Immature natural killer cell (primary cell): ENCODE data around the gene MEP1B. TPM values are rescaled to one million over a fixed set of nuclear protein-coding genes. Genes with fewer than 3 reads are reported as not detected.

ENCODE experiments used
- DNase-seq, 3 donors: peaks; one replicate each; pipeline ENCODE4 v3.0.0; 2022; ENCODE audit warnings: mixed read lengths in 1 of 3
- H3K27ac Mint-ChIP-seq, 6 donors: one replicate each; pipeline ENCODE4 v1.8.0; 2020; ENCODE audit warnings: mixed read lengths in 6 of 6, mild to moderate bottlenecking in 5 of 6, inconsistent platforms in 4 of 6, moderate library complexity in 3 of 6
- H3K27me3 Mint-ChIP-seq, 3 donors: one replicate each; pipeline ENCODE4 v1.8.0; 2020 to 2021; ENCODE audit warnings: low read depth in 3 of 3, mild to moderate bottlenecking in 3 of 3, mixed read lengths in 3 of 3, moderate library complexity in 3 of 3, inconsistent platforms in 1 of 3
- H3K36me3 Mint-ChIP-seq, 3 donors: one replicate each; pipeline ENCODE4 v1.8.0; 2020; ENCODE audit warnings: mixed read lengths in 3 of 3, inconsistent platforms in 2 of 3, mild to moderate bottlenecking in 2 of 3
- H3K4me1 Mint-ChIP-seq, 2 donors: one replicate each; pipeline ENCODE4 v1.8.0; 2020; ENCODE audit warnings: inconsistent platforms in 2 of 2, mild to moderate bottlenecking in 2 of 2, mixed read lengths in 2 of 2, moderate library complexity in 1 of 2
- H3K4me3 Mint-ChIP-seq, 5 donors: one replicate each; pipeline ENCODE4 v1.8.0; 2020; ENCODE audit warnings: mild to moderate bottlenecking in 5 of 5, mixed read lengths in 5 of 5, inconsistent platforms in 3 of 5, moderate library complexity in 3 of 5
- H3K9me3 Mint-ChIP-seq, 6 donors: one replicate each; pipeline ENCODE4 v1.8.0; 2020; ENCODE audit warnings: mild to moderate bottlenecking in 6 of 6, mixed read lengths in 6 of 6, inconsistent platforms in 4 of 6, moderate library complexity in 3 of 6
- polyA plus RNA-seq, 3 donors: library from polyadenylated mRNA; unstranded; fragments of 300-500 nt; fragmentation: Illumina TruSeq; gene quantifications; one replicate each; pipeline ENCODE4 v1.2.3, GENCODE V29; 2021

The MEP1B gene
- polyA plus RNA-seq, 3 donors from 2014 or later: not detected

DNA sequence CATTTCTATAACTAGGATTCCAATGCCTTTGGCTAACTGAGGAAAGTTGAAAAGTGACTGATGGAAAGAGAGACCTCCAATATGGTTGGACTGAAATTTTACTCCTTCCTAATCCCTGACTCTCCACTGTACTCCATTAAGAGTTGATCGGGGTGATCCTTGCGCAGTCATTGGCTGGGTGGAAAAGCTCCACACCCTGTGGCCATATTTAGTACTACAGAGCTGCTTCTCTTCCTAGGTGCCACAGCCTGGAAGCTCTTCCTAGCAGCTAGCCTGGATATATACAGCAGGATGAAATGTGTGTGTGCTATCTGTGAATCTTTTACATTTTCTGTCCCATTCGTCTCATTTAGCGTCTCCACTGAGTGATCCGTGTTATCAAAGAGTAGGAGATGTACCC lies 71.2 kb downstream of the MEP1B start:
- H3K36me3 Mint-ChIP-seq: no peaks in the 10 kb centered on the region
- H3K27me3 Mint-ChIP-seq: peaks cover 2 to 6% (median 5%) of the 10 kb centered on the region in 3 donors
- H3K4me3 Mint-ChIP-seq: no peak overlapping the region
- H3K4me1 Mint-ChIP-seq: no peaks in the 10 kb centered on the region
- no peak for DNase-seq
- peaks cover 0 to 7% (median 0%) of the 10 kb centered on the region in 6 donors for H3K9me3 Mint-ChIP-seq
- H3K27ac Mint-ChIP-seq: no peak overlapping the region

- no peaks in the 10 kb centered on the region for H3K4me1 Mint-ChIP-seq
- no peak overlapping the region for H3K4me3 Mint-ChIP-seq
- H3K27me3 Mint-ChIP-seq: peaks cover 2 to 7% (median 6%) of the 10 kb centered on the region in 3 donors
- no peak overlapping the region for H3K27ac Mint-ChIP-seq
- H3K36me3 Mint-ChIP-seq: no peaks in the 10 kb centered on the region
- no peak for DNase-seq
- H3K9me3 Mint-ChIP-seq: peaks cover 0 to 5% (median 0%) of the 10 kb centered on the region in 6 donors
These were observed 72.3 kb downstream of the MEP1B start for GRCh38 chr18:32262092-32262491.

- H3K27me3 Mint-ChIP-seq: peaks cover 2 to 7% (median 5%) of the 10 kb centered on the region in 3 donors
- no peaks in the 10 kb centered on the region for H3K36me3 Mint-ChIP-seq
- peaks cover 0 to 2% (median 0%) of the 10 kb centered on the region in 6 donors for H3K9me3 Mint-ChIP-seq
- H3K4me1 Mint-ChIP-seq: no peaks in the 10 kb centered on the region
- DNase-seq: no peak
- H3K27ac Mint-ChIP-seq: no peak overlapping the region
- no peak overlapping the region for H3K4me3 Mint-ChIP-seq
These were observed 74.6 kb downstream of the MEP1B start for GRCh38 chr18:32264401-32264800.

GRCh38 chr18:32267463-32267862 lies 77.6 kb downstream of the MEP1B start:
- Mint-ChIP-seq H3K36me3 (no peaks in the 10 kb centered on the region), H3K9me3 (no peaks in the 10 kb centered on the region), H3K27ac (no peak overlapping the region), H3K4me3 (no peak overlapping the region), H3K4me1 (no peaks in the 10 kb centered on the region), H3K27me3 (peaks cover 2 to 4% (median 2%) of the 10 kb centered on the region in 3 donors)
- no peak for DNase-seq

Other genes starting within 250 kb of the MEP1B start
- gene TRAPPC8, start 246.9 kb upstream of the MEP1B start, polyA plus RNA-seq: 10 to 100 TPM; 15.3 to 24.5 (median 16.2) TPM
- 100 to 1,000 TPM in 2 of 3 donors, 10 to 100 TPM in 1; 73.0 to 132 (median 122) TPM for gene RNF125, start 171.2 kb upstream of the MEP1B start, polyA plus RNA-seq
- 10 to 100 TPM; 33.3 to 42.8 (median 38.2) TPM for gene RNF138, start 98.2 kb upstream of the MEP1B start, polyA plus RNA-seq